Muscle layer of colon (tissue), 2 donors: ENCODE measurements around the gene GRB7.
"Not testable (repeated sequence)": the region's sequence is repeated elsewhere in the genome, so short reads cannot be mapped to it uniquely, and the experiment has no call there.

Experiments used
- H3K27ac ChIP-seq: one replicate; pipeline ENCODE4 v1.7.0; 2013; ENCODE audit warnings: low read depth, mild to moderate bottlenecking, low read length, moderate library complexity
- H3K27me3 ChIP-seq, 2 donors: one replicate each; pipeline ENCODE4 v1.7.0; 2013; ENCODE audit warnings: low read length in 2 of 2, mild to moderate bottlenecking in 2 of 2; ENCODE audit not compliant: insufficient read depth in 2 of 2, control insufficient read depth in 1 of 2
- H3K36me3 ChIP-seq: one replicate; pipeline ENCODE4 v1.7.0; 2013; ENCODE audit warnings: mild to moderate bottlenecking, low read length; ENCODE audit not compliant: insufficient read depth
- H3K4me1 ChIP-seq: one replicate; pipeline ENCODE4 v1.7.0; 2013; ENCODE audit warnings: mild to moderate bottlenecking, low read length; ENCODE audit not compliant: insufficient read depth
- H3K4me3 ChIP-seq, 2 donors: one replicate each; pipeline ENCODE4 v1.7.0; 2013; ENCODE audit warnings: low read length in 2 of 2, low read depth in 1 of 2, mild to moderate bottlenecking in 1 of 2, moderate library complexity in 1 of 2
- H3K9ac ChIP-seq: one replicate; pipeline ENCODE4 v1.7.0; 2013; ENCODE audit warnings: low read length
- H3K9me3 ChIP-seq: one replicate; pipeline ENCODE4 v1.7.0; 2013; ENCODE audit warnings: mild to moderate bottlenecking, low read length
- donor health status: abdominal sarcoma.
- donor health status: Adenocarcinoma of cecum.

Gene GRB7

DNA sequence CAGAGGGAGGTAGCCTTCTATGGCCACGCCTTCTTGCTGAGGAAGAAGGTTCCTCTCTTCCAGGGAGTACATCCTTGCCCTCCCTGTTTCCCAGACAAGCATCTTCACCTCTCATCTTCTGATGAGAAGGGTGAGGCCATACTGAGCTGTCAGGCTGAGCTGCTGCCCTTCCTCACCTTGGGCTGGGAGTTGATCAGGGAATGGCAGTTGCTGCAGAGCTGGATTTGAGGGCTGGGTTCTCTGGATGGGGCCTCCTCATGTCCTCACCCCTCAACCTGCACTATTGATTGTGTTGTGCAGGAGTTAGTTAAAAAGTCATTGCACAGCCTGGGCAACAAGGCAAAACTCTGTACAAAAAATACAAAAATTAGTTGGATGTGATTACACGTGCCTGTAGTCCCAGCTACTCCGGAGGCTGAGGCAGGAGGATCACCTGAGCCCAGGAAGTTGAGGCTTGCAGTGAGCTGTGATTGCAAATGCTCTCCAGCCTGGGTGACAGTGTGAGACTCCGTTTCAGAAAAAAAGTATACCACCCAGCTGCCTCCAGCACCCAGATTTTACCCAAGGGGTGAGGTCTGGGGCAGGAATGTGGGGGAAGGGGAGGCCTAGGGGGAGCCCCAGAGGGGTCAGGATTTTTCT is 35.8 kb upstream of the GRB7 start:
- Histone ChIP-seq H3K4me3 (peak overlapping the region in 1 of 2 donors; percentile 67), H3K27ac (no peak overlapping the region), H3K36me3 (no peaks in the 10 kb centered on the region), H3K27me3 (no peaks in the 10 kb centered on the region), H3K9ac (no peak overlapping the region), H3K9me3 (no peaks in the 10 kb centered on the region), H3K4me1 (peaks cover 21% of the 10 kb centered on the region)

DNA sequence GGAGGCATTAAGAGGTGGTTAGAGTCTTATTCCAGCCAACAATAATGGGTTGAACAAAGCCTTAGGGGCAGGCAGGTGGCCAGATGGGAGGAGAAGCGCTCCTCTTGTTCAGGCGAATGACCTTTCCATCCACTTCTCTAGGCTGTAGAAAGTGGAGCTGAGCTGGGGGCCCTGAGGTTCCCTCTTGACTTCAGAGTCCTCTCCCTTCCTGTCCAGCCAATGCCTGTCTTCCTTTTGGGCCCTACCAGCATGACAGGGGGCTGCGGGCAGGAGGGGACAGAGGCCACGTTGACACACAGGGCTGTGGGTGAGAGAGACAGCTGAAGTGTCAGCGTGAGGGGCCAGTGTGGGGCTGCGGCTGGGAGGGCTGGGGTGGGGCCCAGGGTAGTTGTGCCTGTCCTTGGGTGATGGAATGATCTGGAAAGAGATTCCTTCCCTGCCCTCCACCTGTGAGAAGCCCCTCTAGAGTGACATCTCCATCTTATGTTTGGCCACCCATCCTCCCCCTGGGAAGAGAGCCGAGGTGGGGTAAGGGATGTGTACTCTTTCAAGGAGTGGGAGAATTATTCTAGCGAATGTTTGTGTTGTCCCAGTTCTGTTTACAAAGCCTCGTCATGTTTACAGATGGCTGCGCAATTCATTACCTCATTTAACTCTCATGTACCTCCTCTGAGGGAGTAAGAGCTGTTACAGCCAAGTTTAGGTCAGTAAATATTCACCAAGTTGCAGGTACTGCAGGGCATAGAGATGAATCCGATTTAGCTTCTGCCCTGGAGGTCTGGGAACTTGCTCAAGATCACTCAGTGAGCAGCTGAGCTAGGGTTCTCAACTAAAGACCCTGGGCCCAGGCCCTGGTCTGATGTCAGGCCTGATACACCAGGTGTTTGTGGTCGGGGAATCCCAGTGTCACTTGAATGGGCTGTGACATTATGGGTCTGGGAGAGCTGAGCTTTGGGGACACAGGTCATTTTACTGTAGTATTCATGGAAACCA is 34.5 kb upstream of the GRB7 start:
- no peak overlapping the region for H3K4me3 ChIP-seq
- H3K4me1 ChIP-seq: peaks cover 21% of the 10 kb centered on the region
- no peak overlapping the region for H3K27ac ChIP-seq
- H3K36me3 ChIP-seq: peaks cover 9% of the 10 kb centered on the region
- no peak overlapping the region for H3K9ac ChIP-seq
- H3K9me3 ChIP-seq: no peaks in the 10 kb centered on the region
- no peaks in the 10 kb centered on the region for H3K27me3 ChIP-seq

DNA sequence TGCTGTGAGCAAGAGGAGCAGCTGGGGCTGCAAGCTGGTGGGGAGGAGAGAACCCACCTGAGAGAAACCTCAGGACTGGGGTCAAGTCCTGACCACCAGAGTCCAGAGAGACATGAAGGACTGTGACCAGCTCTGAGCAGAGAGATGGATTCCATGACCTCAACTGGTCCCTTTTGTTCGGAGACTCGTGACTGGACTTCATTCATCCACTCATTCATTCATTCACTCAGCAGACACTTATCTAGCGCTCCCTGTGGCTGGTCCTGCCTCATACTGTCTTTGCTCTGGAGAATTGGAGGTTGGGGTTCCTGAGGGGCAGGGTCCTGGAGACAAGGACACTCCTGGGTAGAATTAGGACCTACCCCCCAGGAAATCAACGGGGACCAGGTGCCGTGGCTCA is 33.8 kb upstream of the GRB7 start:
- Histone ChIP-seq H3K27me3 (no peaks in the 10 kb centered on the region), H3K27ac (no peak overlapping the region), H3K9ac (no peak overlapping the region), H3K4me3 (no peak overlapping the region), H3K36me3 (peaks cover 16% of the 10 kb centered on the region), H3K4me1 (peaks cover 21% of the 10 kb centered on the region), H3K9me3 (no peaks in the 10 kb centered on the region)

DNA sequence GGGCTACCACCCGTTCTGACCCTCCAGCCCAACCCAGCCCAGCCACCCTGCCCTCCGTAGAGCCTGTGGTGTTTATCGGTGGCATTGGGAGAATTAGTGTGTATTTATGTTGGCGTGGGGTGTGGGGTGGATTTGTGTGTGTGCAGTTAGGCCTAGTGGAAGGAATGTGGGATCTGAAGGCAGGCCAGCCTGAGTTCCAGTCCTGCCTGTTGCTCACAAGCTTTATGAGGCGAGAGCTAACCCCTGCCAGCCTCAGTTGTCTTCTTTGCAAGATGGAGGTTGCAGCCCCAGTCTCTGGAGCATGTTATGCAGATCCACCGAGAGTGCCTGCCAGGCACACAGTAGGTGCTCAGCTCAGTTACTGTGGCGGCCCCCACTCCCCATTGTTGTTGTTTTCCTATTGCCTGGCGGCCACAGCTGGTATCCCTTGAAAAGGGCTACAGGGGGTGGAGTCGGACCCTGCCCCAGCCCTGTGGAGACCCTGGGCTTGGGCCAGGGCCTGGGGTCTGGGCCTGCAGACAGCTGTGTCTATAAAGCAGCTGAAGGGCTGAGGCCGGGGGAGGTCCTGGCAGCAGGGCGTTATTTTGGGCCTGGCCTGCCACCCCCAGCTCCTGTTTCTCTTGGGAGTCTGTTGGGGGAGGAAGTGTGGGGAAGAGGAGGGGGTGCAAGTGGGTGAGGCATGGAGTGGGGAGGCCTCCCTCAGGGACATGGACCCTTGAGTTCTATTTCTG is 32.8 kb upstream of the GRB7 start:
- H3K27me3 ChIP-seq: no peaks in the 10 kb centered on the region
- H3K36me3 ChIP-seq: peaks cover 26% of the 10 kb centered on the region
- no peaks in the 10 kb centered on the region for H3K9me3 ChIP-seq
- H3K4me1 ChIP-seq: peaks cover 15% of the 10 kb centered on the region
- no peak overlapping the region for H3K27ac ChIP-seq
- H3K9ac ChIP-seq: no peak overlapping the region
- no peak overlapping the region for H3K4me3 ChIP-seq

DNA sequence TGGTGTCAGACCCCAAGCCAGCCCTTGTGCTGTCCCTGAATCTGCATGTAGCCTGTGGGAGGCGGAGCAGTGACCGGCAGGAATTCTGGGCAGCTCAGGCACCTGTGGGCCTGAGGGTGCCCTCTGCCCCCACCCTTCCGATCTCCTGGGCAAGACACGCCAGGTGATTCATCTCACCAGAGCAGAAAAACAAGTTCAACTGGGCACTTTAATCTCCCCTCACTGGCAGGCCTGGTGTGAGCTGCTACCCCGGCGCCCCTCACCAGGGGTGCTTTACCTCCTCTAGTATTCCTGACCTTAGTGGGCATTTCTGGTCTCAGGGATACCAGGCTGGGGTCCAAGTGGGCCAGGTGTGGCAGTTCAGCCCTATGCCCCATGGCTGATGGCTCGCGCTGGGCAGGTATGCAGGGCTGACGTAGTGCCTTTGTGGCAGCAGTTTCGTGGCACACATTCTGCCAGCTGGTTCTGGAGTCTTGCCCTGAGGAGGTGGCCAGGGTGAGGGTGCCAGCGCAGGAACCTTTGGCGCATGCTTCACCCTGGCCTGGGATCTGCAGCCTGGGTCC is 31.9 kb upstream of the GRB7 start:
- Histone ChIP-seq H3K4me1 (peaks cover 14% of the 10 kb centered on the region), H3K27ac (no peak overlapping the region), H3K9me3 (no peaks in the 10 kb centered on the region), H3K4me3 (no peak overlapping the region), H3K9ac (no peak overlapping the region), H3K27me3 (no peaks in the 10 kb centered on the region), H3K36me3 (peaks cover 33% of the 10 kb centered on the region)

DNA sequence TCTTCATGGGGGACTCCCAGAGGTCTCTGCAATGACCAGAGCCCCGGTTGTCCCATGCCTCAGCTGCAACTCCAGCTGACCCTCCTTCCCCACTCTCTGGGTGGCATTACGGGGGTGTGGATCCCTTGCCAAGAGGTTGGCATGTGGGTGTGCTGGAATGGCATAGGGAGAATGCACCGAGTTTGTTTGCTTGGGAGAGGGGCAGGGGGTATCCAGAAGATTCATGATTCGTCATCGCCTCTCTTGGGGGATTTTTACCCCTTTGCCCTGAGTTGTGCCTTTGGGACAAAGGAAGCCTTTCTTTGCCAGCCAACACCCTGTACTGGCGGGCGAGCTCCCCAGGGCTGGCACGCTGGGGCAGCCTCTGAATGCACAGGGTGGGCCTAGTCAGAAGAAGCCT is 31.4 kb upstream of the GRB7 start:
- Histone ChIP-seq H3K9ac (no peak overlapping the region), H3K4me1 (peaks cover 9% of the 10 kb centered on the region), H3K36me3 (peaks cover 34% of the 10 kb centered on the region), H3K27ac (no peak overlapping the region), H3K9me3 (no peaks in the 10 kb centered on the region), H3K4me3 (no peak overlapping the region), H3K27me3 (no peaks in the 10 kb centered on the region)

DNA sequence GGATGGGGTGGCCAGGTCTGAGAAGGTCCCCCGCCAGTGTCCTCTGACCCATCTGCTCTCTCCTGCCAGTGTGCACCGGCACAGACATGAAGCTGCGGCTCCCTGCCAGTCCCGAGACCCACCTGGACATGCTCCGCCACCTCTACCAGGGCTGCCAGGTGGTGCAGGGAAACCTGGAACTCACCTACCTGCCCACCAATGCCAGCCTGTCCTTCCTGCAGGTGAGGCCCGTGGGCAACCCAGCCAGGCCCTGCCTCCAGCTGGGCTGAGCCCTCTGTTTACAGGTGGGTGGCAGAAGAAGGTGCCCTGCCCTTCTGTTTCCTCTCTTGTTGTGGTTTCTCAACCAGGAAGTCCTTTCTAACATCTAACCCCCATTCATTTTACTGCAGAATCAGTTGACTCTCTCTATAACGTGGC is 30.8 kb upstream of the GRB7 start:
- Histone ChIP-seq H3K4me1 (peaks cover 8% of the 10 kb centered on the region), H3K27ac (no peak overlapping the region)

DNA sequence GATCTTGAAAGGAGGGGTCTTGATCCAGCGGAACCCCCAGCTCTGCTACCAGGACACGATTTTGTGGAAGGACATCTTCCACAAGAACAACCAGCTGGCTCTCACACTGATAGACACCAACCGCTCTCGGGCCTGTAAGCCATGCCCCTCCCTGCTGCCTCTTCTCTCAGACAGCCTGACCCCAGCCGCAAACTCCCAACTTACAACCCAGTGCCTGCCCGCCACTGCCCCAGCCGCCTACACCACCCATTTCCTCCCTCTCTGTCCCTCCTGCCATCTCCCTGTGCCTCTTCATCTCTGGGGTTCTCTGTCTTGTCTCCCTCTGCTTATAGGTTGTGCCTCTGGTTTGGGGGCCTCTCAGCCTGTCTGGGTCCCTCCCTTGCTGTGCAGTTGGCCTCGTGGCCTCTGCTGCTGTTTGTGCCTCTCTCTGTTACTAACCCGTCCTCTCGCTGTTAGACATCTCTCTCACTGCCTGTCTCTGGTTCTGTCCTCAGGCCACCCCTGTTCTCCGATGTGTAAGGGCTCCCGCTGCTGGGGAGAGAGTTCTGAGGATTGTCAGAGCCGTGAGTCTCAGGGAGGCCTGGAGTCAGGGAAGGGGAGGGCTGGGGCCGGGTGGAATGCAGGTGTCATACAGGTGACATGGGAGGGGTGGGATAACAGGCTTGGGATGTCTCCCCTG is 28.3 kb upstream of the GRB7 start:
- Histone ChIP-seq H3K27ac (no peak overlapping the region), H3K9ac (no peak overlapping the region), H3K27me3 (no peaks in the 10 kb centered on the region), H3K36me3 (peaks cover 52% of the 10 kb centered on the region), H3K4me1 (peaks cover 7% of the 10 kb centered on the region), H3K4me3 (no peak overlapping the region), H3K9me3 (no peaks in the 10 kb centered on the region)

More for the DNA sequence above, 30.8 kb upstream of the GRB7 start:
- no peak overlapping the region for H3K9ac ChIP-seq
- H3K36me3 ChIP-seq: peaks cover 39% of the 10 kb centered on the region
- no peaks in the 10 kb centered on the region for H3K9me3 ChIP-seq
- H3K4me3 ChIP-seq: no peak overlapping the region
- H3K27me3 ChIP-seq: no peaks in the 10 kb centered on the region

DNA sequence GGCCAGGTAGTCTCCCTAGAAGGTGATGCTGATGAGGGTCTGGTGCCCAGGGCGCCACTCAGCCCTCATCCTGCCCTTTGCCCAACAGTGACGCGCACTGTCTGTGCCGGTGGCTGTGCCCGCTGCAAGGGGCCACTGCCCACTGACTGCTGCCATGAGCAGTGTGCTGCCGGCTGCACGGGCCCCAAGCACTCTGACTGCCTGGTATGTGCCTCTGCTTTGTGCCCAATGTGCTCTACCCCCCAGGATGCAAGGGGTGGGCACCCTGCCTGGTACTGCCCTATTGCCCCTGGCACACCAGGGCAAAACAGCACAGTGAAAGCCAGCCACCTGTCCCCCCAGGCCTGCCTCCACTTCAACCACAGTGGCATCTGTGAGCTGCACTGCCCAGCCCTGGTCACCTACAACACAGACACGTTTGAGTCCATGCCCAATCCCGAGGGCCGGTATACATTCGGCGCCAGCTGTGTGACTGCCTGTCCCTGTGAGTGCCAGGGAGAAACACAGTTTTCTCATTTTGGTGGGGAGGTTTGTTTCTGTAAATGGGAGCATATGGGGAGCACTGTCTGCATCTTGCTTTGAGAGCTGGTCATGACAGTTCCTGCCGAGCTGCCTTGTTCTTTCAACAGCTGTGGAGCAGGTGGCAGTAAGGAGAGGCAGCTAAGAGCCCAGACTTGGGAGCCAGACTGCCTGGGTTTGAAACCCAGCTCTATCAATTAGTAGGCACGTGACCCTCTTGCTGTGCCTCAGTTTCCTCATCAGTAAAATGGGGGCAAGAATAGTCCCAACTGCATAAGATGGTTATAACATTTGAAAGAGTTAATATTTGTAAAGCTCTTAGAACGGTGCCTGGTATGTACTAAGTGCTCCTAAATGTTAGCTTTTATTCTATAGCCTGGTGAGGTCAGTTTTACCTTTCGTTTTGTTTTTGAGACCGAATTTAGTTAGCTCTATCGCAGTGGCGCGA is 27.5 kb upstream of the GRB7 start:
- Histone ChIP-seq H3K4me1 (no peaks in the 10 kb centered on the region), H3K9me3 (no peaks in the 10 kb centered on the region), H3K9ac (no peak overlapping the region), H3K27me3 (no peaks in the 10 kb centered on the region), H3K27ac (no peak overlapping the region), H3K4me3 (no peak overlapping the region), H3K36me3 (peaks cover 58% of the 10 kb centered on the region)

DNA sequence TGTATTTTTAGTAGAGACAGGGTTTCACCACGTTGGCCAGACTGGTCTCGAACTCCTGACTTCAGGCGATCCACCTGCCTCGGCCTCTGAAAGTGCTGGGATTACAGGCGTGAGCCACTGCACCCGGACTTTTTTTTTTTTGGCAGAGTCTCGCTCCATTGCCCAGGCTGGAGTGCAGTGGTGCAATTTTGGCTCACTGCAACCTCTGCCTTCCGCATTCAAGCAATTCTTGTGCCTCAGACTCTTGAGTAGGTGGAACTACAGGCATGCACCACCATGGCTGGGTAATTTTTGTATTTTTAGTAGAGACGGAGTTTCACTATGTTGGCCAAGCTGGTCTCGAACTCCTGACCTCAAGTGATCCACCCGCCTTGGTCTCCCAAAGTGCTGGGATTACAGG is 26.7 kb upstream of the GRB7 start:
- H3K27ac ChIP-seq, H3K4me1 ChIP-seq, H3K9me3 ChIP-seq, H3K4me3 ChIP-seq, H3K27me3 ChIP-seq, H3K9ac ChIP-seq: not testable (repeated sequence)
- H3K36me3 ChIP-seq: peaks cover 66% of the 10 kb centered on the region
